HG03520 (cell line): ENCODE data around the gene BCAP29.

Experiments
- ATAC-seq: cut with Tn5 transposase; IDR thresholded peaks from one replicate; pipeline ENCODE4 v1.9.1; 2021; ENCODE audit warnings: mild to moderate bottlenecking, moderate library complexity; ENCODE audit not compliant: unreplicated experiment

Gene BCAP29

GRCh38 chr7:107581387-107582013 is 1.5 kb downstream of the BCAP29 start:
- ATAC-seq, result no peak

GRCh38 chr7:107582875-107583274 is 2.8 kb downstream of the BCAP29 start:
- no peak for ATAC-seq

- ATAC-seq, result no peak
Measured at GRCh38 chr7:107584716-107585115, 4.7 kb downstream of the BCAP29 start.

- no peak for ATAC-seq
Measured at GRCh38 chr7:107588529-107589130, 8.6 kb downstream of the BCAP29 start.

GRCh38 chr7:107591421-107591820 is 11.4 kb downstream of the BCAP29 start:
- no peak for ATAC-seq

GRCh38 chr7:107592361-107593024 is 12.4 kb downstream of the BCAP29 start:
- no peak for ATAC-seq

- no peak for ATAC-seq
Measured at GRCh38 chr7:107593025-107593410, 13.0 kb downstream of the BCAP29 start.

- ATAC-seq, result no peak
Measured at GRCh38 chr7:107594961-107595737, 15.1 kb downstream of the BCAP29 start.

- ATAC-seq, result no peak
Measured at GRCh38 chr7:107596881-107597581, 17.0 kb downstream of the BCAP29 start.

- no peak for ATAC-seq
Measured at GRCh38 chr7:107597582-107597916, 17.5 kb downstream of the BCAP29 start.

GRCh38 chr7:107597953-107598352 is 17.9 kb downstream of the BCAP29 start:
- no peak for ATAC-seq

GRCh38 chr7:107599262-107599661 is 19.2 kb downstream of the BCAP29 start:
- no peak for ATAC-seq

- ATAC-seq, result no peak
Measured at GRCh38 chr7:107600816-107601215, 20.8 kb downstream of the BCAP29 start.

GRCh38 chr7:107605218-107605815 is 25.3 kb downstream of the BCAP29 start:
- ATAC-seq, result no peak

- ATAC-seq, result no peak
Measured at GRCh38 chr7:107606303-107606702, 26.3 kb downstream of the BCAP29 start.

- no peak for ATAC-seq
Measured at GRCh38 chr7:107609811-107610261, 29.8 kb downstream of the BCAP29 start.

GRCh38 chr7:107610323-107610722 is 30.3 kb downstream of the BCAP29 start:
- no peak for ATAC-seq

GRCh38 chr7:107613439-107613838 is 33.4 kb downstream of the BCAP29 start:
- ATAC-seq, result no peak

GRCh38 chr7:107613948-107614347 is 33.9 kb downstream of the BCAP29 start:
- ATAC-seq, result no peak

GRCh38 chr7:107614425-107614824 is 34.4 kb downstream of the BCAP29 start:
- no peak for ATAC-seq
